GM10248 (cell line): ENCODE data around the gene SSU72.

ENCODE experiments used
- CTCF ChIA-PET: fragments of 300-600 bp; sonication (Branson Sonifier 250); formaldehyde crosslinking; extraction: SDS; loops from one replicate; lab custom pipeline; 2021; ENCODE audit warnings: antibody characterized with exemption; lab: Yijun Ruan, JAX
- POLR2A ChIA-PET: fragments of 350-650 bp; sonication (Branson Sonifier 250); formaldehyde crosslinking; extraction: SDS; loops from one replicate; lab custom pipeline; 2020; ENCODE audit warnings: antibody characterized with exemption; lab: Yijun Ruan, JAX
- DNase-seq: peaks from one replicate; pipeline ENCODE4 v3.0.0; 2012; ENCODE audit errors: extremely low spot score
- CTCF ChIP-seq: IDR thresholded peaks from 2 replicates; pipeline ENCODE4 v1.5.1; 2012; ENCODE audit warnings: mild to moderate bottlenecking, low read depth; ENCODE audit errors: extremely low read depth, missing control alignments, control extremely low read depth

The SSU72 gene

GRCh38 chr1:1550591-1551432 is 23.9 kb downstream of the SSU72 start:
- ChIA-PET CTCF (interaction anchor here (0.7 kb wide), 1 partner anchor 45 kb away, joined by 3 read pairs; no protein-coding TSS in a partner anchor), POLR2A (no interaction called here)
- no peak for TF ChIP-seq CTCF
- DNase-seq, result no peak

- ChIA-PET POLR2A (no interaction called here), CTCF (no interaction called here)
- no peak for TF ChIP-seq CTCF
Observed at GRCh38 chr1:1550087-1550486, 24.6 kb downstream of the SSU72 start.

GRCh38 chr1:1548591-1548990 is 26.1 kb downstream of the SSU72 start:
- no peak for TF ChIP-seq CTCF
- POLR2A ChIA-PET, result interaction anchor here (0.7 kb wide), 1 partner anchor 52 kb away, joined by 5 read pairs; no protein-coding TSS in a partner anchor
- no peak for DNase-seq
- CTCF ChIA-PET, result no interaction called here

More at GRCh38 chr1:1550087-1550486, 24.6 kb downstream of the SSU72 start:
- no peak for DNase-seq

GRCh38 chr1:1547476-1547875 is 27.2 kb downstream of the SSU72 start:
- no peak for TF ChIP-seq CTCF
- no peak for DNase-seq
- POLR2A ChIA-PET, result no interaction called here
- CTCF ChIA-PET, result interaction anchor here (2.5 to 3.9 kb wide), 2 partner anchors 8 to 12 kb away, joined by 13 to 15 read pairs; no protein-coding TSS in a partner anchor

GRCh38 chr1:1547011-1547410 is 27.7 kb downstream of the SSU72 start:
- ChIA-PET CTCF (interaction anchor here (1.1 to 3.9 kb wide), 3 partner anchors 9 to 30 kb away, joined by 3 to 15 read pairs (median 13); no protein-coding TSS in a partner anchor), POLR2A (no interaction called here)
- DNase-seq, result no peak
- no peak for TF ChIP-seq CTCF

GRCh38 chr1:1545946-1546737 is 28.5 kb downstream of the SSU72 start:
- POLR2A ChIA-PET, result no interaction called here
- CTCF ChIA-PET, result interaction anchor here (1.1 to 3.9 kb wide), 3 partner anchors 10 to 29 kb away, joined by 3 to 15 read pairs (median 13); no protein-coding TSS in a partner anchor

More at GRCh38 chr1:1545946-1546737, 28.5 kb downstream of the SSU72 start:
- DNase-seq, result no peak
- TF ChIP-seq CTCF, result no peak
